Prostate gland (tissue), 2 donors: ENCODE measurements around the gene DOK1. TPM values are rescaled to one million over a fixed set of nuclear protein-coding genes. Genes with fewer than 3 reads are reported as not detected.

Experiments
- DNase-seq: peaks from one replicate; pipeline ENCODE4 v3.0.0-alpha.2; 2019; ENCODE audit warnings: low spot score
- H3K27ac ChIP-seq, 2 donors: fragments of 200-600 bp; sonication (generic); 2 replicates each; pipeline ENCODE4 v1.5.1; 2017 to 2019
- H3K27me3 ChIP-seq: fragments of 200-600 bp; sonication (generic); replicated peaks from 2 replicates; pipeline ENCODE4 v1.5.1; 2019; ENCODE audit not compliant: insufficient read depth
- H3K36me3 ChIP-seq, 2 donors: fragments of 200-600 bp; sonication (generic); 1 replicate in 1 of 2; 2 replicates in 1 of 2; pipeline versions ENCODE4 v1.5.1 to v1.8.1; 2017 to 2019
- H3K4me1 ChIP-seq: fragments of 200-600 bp; sonication (generic); replicated peaks from 2 replicates; pipeline ENCODE4 v1.5.1; 2019
- H3K4me3 ChIP-seq, 2 donors: fragments of 200-600 bp; sonication (generic); 2 replicates each; pipeline ENCODE4 v1.5.1; 2017 to 2019
- H3K9me3 ChIP-seq: fragments of 200-600 bp; sonication (generic); 2 replicates; pipeline ENCODE4 v1.5.1; 2017
- CTCF ChIP-seq, 4 experiments: fragments of 200-600 bp in 2 of 4; fragments of 450-650 bp in 2 of 4; sonication (generic) in 2 of 4; IDR thresholded peaks; 1 replicate in 3 of 4; 2 replicates in 1 of 4; pipeline ENCODE4 v1.5.1; 2016 to 2019; ENCODE audit warnings: antibody characterized with exemption in 4 of 4, mild to moderate bottlenecking in 2 of 4, moderate library complexity in 2 of 4
- POLR2A ChIP-seq: fragments of 450-650 bp; IDR thresholded peaks from one replicate; pipeline ENCODE4 v1.6.1; 2016; ENCODE audit warnings: antibody characterized with exemption, mild to moderate bottlenecking
- POLR2AphosphoS5 ChIP-seq: sonication (generic); formaldehyde crosslinking; IDR thresholded peaks from one replicate; pipeline ENCODE4 v1.6.1; 2017; ENCODE audit warnings: antibody characterized with exemption
- WGBS: methylation state at CpG from one replicate; pipeline ENCODE4 v1.1.5; 2018; 5-methylcytosine and 5-hydroxymethylcytosine counted together
- intact Hi-C: fragments of 100-400 bp; cut with DNase I; formaldehyde crosslinking; loops from one replicate; pipeline ENCODE4 v1.14.2; 2022
- total RNA-seq, 2 donors: library from RNA; depleted of rRNA; stranded (reverse); fragments of >200 nt; gene quantifications; one replicate each; pipeline ENCODE4 v1.1.0, GENCODE V29; 2016

DOK1 gene
- total RNA-seq, 2 donors from 2014 or later = 4.5 to 18.9 TPM

- WGBS = 18% methylated on average over 53 of the region's 58 CpGs
- H3K4me3 ChIP-seq = peak overlapping the region; percentile 55 to 71
- TF ChIP-seq POLR2A (no peak), CTCF (IDR thresholded peaks at IDR 0.05) (no peak), POLR2AphosphoS5 (no peak)
- no peak for DNase-seq
- no peaks in the 10 kb centered on the region for H3K36me3 ChIP-seq
- intact Hi-C loops = no loop called here
- no peaks in the 10 kb centered on the region for H3K4me1 ChIP-seq
- H3K27ac ChIP-seq = peak overlapping the region; percentile 67 to 77
- no peaks in the 10 kb centered on the region for H3K9me3 ChIP-seq
- H3K27me3 ChIP-seq = no peaks in the 10 kb centered on the region
Observed at GRCh38 chr2:74554820-74555531, 456 bp downstream of the DOK1 start.

- no peaks in the 10 kb centered on the region for H3K27me3 ChIP-seq
- 81% methylated on average over 16 of the region's 17 CpGs for WGBS
- H3K27ac ChIP-seq = no peak overlapping the region
- H3K4me1 ChIP-seq = no peaks in the 10 kb centered on the region
- intact Hi-C loops = no loop called here
- TF ChIP-seq POLR2AphosphoS5 (no peak), POLR2A (no peak), CTCF (IDR thresholded peaks at IDR 0.05) (no peak)
- no peaks in the 10 kb centered on the region for H3K36me3 ChIP-seq
- no peaks in the 10 kb centered on the region for H3K9me3 ChIP-seq
- H3K4me3 ChIP-seq = peak overlapping the region; percentile 55 to 71
- DNase-seq = no peak
Observed at GRCh38 chr2:74555610-74556103, 1.1 kb downstream of the DOK1 start.

- no peak for TF ChIP-seq POLR2A
- no peak for TF ChIP-seq POLR2AphosphoS5
- no peak for TF ChIP-seq CTCF (IDR thresholded peaks at IDR 0.05)
- Histone ChIP-seq H3K9me3 (no peaks in the 10 kb centered on the region), H3K4me3 (no peak overlapping the region), H3K27me3 (no peaks in the 10 kb centered on the region), H3K4me1 (no peaks in the 10 kb centered on the region), H3K27ac (no peak overlapping the region), H3K36me3 (no peaks in the 10 kb centered on the region)
- WGBS = 87% methylated on average over 14 of the region's 14 CpGs
- DNase-seq = no peak
- intact Hi-C loops = no loop called here
Observed at GRCh38 chr2:74556159-74556558, 1.6 kb downstream of the DOK1 start.

GRCh38 chr2:74556831-74557370, 2.4 kb downstream of the DOK1 start:
- Histone ChIP-seq H3K27ac (no peak overlapping the region), H3K9me3 (no peaks in the 10 kb centered on the region), H3K36me3 (no peaks in the 10 kb centered on the region), H3K4me3 (no peak overlapping the region), H3K4me1 (no peaks in the 10 kb centered on the region), H3K27me3 (no peaks in the 10 kb centered on the region)
- TF ChIP-seq CTCF (IDR thresholded peaks at IDR 0.05) = no peak
- no peak for TF ChIP-seq POLR2AphosphoS5
- no peak for TF ChIP-seq POLR2A
- WGBS = 98% methylated on average over 6 of the region's 6 CpGs
- DNase-seq = no peak
- intact Hi-C loops = no loop called here
